Gastrocnemius medialis (tissue), 4 donors: ENCODE measurements around the gene ZNF365.

Experiments used
- POLR2A ChIP-seq, 2 donors: fragments of 450-650 bp; IDR thresholded peaks; one replicate each; pipeline ENCODE4 v1.6.1; 2017; ENCODE audit warnings: antibody characterized with exemption in 2 of 2, mild to moderate bottlenecking in 2 of 2, moderate library complexity in 2 of 2
- TF ChIP-seq, protein P1 (sequence below), 5 experiments: fragments of 450-650 bp in 3 of 5; fragments of 200-600 bp in 2 of 5; sonication (generic) in 2 of 5; IDR thresholded peaks in 4 of 5; conservative IDR thresholded peaks in 1 of 5; 1 replicate in 4 of 5; 2 replicates in 1 of 5; pipeline ENCODE4 v1.5.1; 2016 to 2019; ENCODE audit warnings: antibody characterized with exemption in 5 of 5, mild to moderate bottlenecking in 3 of 5, moderate library complexity in 3 of 5

GRCh38 chr10:62433181-62433692, 59.1 kb downstream of the ZNF365 start:
- TF ChIP-seq, protein P1, sequence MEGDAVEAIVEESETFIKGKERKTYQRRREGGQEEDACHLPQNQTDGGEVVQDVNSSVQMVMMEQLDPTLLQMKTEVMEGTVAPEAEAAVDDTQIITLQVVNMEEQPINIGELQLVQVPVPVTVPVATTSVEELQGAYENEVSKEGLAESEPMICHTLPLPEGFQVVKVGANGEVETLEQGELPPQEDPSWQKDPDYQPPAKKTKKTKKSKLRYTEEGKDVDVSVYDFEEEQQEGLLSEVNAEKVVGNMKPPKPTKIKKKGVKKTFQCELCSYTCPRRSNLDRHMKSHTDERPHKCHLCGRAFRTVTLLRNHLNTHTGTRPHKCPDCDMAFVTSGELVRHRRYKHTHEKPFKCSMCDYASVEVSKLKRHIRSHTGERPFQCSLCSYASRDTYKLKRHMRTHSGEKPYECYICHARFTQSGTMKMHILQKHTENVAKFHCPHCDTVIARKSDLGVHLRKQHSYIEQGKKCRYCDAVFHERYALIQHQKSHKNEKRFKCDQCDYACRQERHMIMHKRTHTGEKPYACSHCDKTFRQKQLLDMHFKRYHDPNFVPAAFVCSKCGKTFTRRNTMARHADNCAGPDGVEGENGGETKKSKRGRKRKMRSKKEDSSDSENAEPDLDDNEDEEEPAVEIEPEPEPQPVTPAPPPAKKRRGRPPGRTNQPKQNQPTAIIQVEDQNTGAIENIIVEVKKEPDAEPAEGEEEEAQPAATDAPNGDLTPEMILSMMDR (IDR thresholded peaks at IDR 0.05 in 4 of 5, conservative IDR thresholded peaks at IDR 0.05 in 1 of 5) = no peak
- no peak for TF ChIP-seq POLR2A (IDR thresholded peaks at IDR 0.05)
